SK-N-SH (cell line): ENCODE data around the gene INPP5A. TPM values are rescaled to one million over a fixed set of nuclear protein-coding genes. Genes with fewer than 3 reads are reported as not detected.

Experiments used
- CTCF ChIA-PET: fragments of 300-600, 350-600 bp; formaldehyde crosslinking; extraction: SDS; loops from one replicate; lab custom pipeline; 2021; lab: Yijun Ruan, JAX
- POLR2A ChIA-PET: fragments of 350-600 bp; sonication (Branson Sonifier 250); formaldehyde crosslinking; extraction: SDS; loops from one replicate; lab custom pipeline; 2020; ENCODE audit warnings: antibody characterized with exemption, inconsistent platforms; lab: Yijun Ruan, JAX
- DNase-seq: peaks from one replicate; pipeline ENCODE4 v3.0.0; 2012
- H2AFZ ChIP-seq: fragments of 200-600 bp; sonication (generic); 2 replicates; pipeline ENCODE4 v1.8.1; 2016; ENCODE audit warnings: antibody characterized with exemption, mild to moderate bottlenecking, low read depth
- H3F3A ChIP-seq: fragments of 200-600 bp; sonication (generic); replicated peaks from 2 replicates; pipeline ENCODE3; 2016; ENCODE audit warnings: antibody characterized with exemption, mild to moderate bottlenecking; ENCODE audit not compliant: insufficient read depth
- H3K27ac ChIP-seq, 2 experiments: fragments of 200-500 bp in 1 of 2; fragments of 200-600 bp in 1 of 2; sonication (Bioruptor generic) in 1 of 2; sonication (generic), shearing (Covaris generic) in 1 of 2; 2 replicates each; pipeline versions ENCODE4 v1.5.1 to v1.6.1; 2014 to 2016; ENCODE audit warnings: low read depth in 2 of 2, inconsistent platforms in 1 of 2, low read length in 1 of 2, mild to moderate bottlenecking in 1 of 2, mixed read lengths in 1 of 2
- H3K27me3 ChIP-seq: fragments of 200-600 bp; sonication (generic), shearing (Covaris generic); 2 replicates; pipeline ENCODE4 v1.6.1; 2016; ENCODE audit warnings: mixed run types; ENCODE audit not compliant: insufficient read depth
- H3K36me3 ChIP-seq, 2 experiments: fragments of 200-500 bp in 1 of 2; fragments of 200-600 bp in 1 of 2; sonication (Bioruptor generic) in 1 of 2; sonication (generic) in 1 of 2; replicated peaks in 1 of 2; 2 replicates each; pipeline versions ENCODE3 to v1.5.1; 2014 to 2016; ENCODE audit warnings: low read length in 1 of 2, mild to moderate bottlenecking in 1 of 2; ENCODE audit not compliant: insufficient read depth in 2 of 2, control insufficient read depth in 1 of 2
- H3K4me1 ChIP-seq, 2 experiments: fragments of 200-500 bp in 1 of 2; fragments of 200-600 bp in 1 of 2; sonication (Bioruptor generic) in 1 of 2; sonication (generic), shearing (Covaris generic) in 1 of 2; 2 replicates each; pipeline versions ENCODE4 v1.5.1 to v1.6.1; 2014 to 2016; ENCODE audit warnings: low read depth in 1 of 2, low read length in 1 of 2, mixed run types in 1 of 2; ENCODE audit not compliant: insufficient read depth in 2 of 2, control insufficient read depth in 1 of 2
- H3K4me2 ChIP-seq: fragments of 200-600 bp; sonication (generic), shearing (Covaris generic); 2 replicates; pipeline ENCODE4 v1.6.1; 2017; ENCODE audit warnings: mixed run types
- H3K4me3 ChIP-seq, 2 experiments: fragments of 200-500 bp in 1 of 2; fragments of 200-600 bp in 1 of 2; sonication (Bioruptor generic) in 1 of 2; sonication (generic), shearing (Covaris generic) in 1 of 2; 2 replicates each; pipeline versions ENCODE4 v1.5.1 to v1.8.1; 2014 to 2016; ENCODE audit warnings: low read depth in 2 of 2, inconsistent platforms in 1 of 2, low read length in 1 of 2, mild to moderate bottlenecking in 1 of 2, mixed read lengths in 1 of 2, moderate library complexity in 1 of 2
- H3K79me2 ChIP-seq: fragments of 200-600 bp; sonication (generic); 2 replicates; pipeline ENCODE4 v1.8.1; 2017; ENCODE audit warnings: mild to moderate bottlenecking; ENCODE audit not compliant: insufficient read depth
- H3K9ac ChIP-seq: fragments of 200-600 bp; sonication (generic); 2 replicates; pipeline ENCODE4 v1.6.1; 2017; ENCODE audit warnings: mixed run types
- H3K9me2 ChIP-seq: fragments of 200-600 bp; sonication (generic); 2 replicates; pipeline ENCODE4 v1.6.1; 2017; ENCODE audit warnings: mixed run types
- H3K9me3 ChIP-seq: fragments of 200-600 bp; sonication (generic); 2 replicates; pipeline ENCODE4 v1.6.1; 2017; ENCODE audit warnings: mixed run types, mild to moderate bottlenecking, moderate library complexity
- H4K20me1 ChIP-seq: fragments of 200-600 bp; sonication (generic); 2 replicates; pipeline ENCODE4 v1.6.1; 2017; ENCODE audit warnings: mild to moderate bottlenecking, mixed run types; ENCODE audit not compliant: insufficient read depth
- EZH2phosphoT487 ChIP-seq: fragments of 200-600 bp; sonication (generic); IDR thresholded peaks from 2 replicates; pipeline ENCODE4 v1.6.1; 2017; ENCODE audit warnings: low read depth, mixed run types, mild to moderate bottlenecking, antibody characterized with exemption, moderate library complexity, borderline replicate concordance
- FOSL2 ChIP-seq: IDR thresholded peaks from 2 replicates; pipeline ENCODE4 v1.4.0; 2012; ENCODE audit warnings: low read depth, mild to moderate bottlenecking, moderate library complexity, borderline replicate concordance
- FOXJ3 ChIP-seq: sonication (generic); formaldehyde crosslinking; IDR thresholded peaks from 2 replicates; pipeline ENCODE4 v1.5.1; 2020; ENCODE audit warnings: mild to moderate bottlenecking, missing genetic modification reagents
- FOXM1 ChIP-seq: IDR thresholded peaks from 2 replicates; pipeline ENCODE4 v1.4.0; 2012; ENCODE audit warnings: low read depth, mild to moderate bottlenecking
- GABPA ChIP-seq: IDR thresholded peaks from 2 replicates; pipeline ENCODE4 v1.4.0; 2012; ENCODE audit warnings: low read depth, mild to moderate bottlenecking
- IRF3 ChIP-seq: fragments of 150-350 bp; IDR thresholded peaks from 2 replicates; pipeline ENCODE4 v1.6.1; 2016; ENCODE audit warnings: mild to moderate bottlenecking, low read depth, low read length
- JUND ChIP-seq: IDR thresholded peaks from 2 replicates; pipeline ENCODE4 v1.4.0; 2012
- MAX ChIP-seq: IDR thresholded peaks from 2 replicates; pipeline ENCODE4 v1.4.0; 2012; ENCODE audit warnings: low read depth
- PBX3 ChIP-seq: IDR thresholded peaks from 2 replicates; pipeline ENCODE4; 2012
- RCOR1 ChIP-seq: fragments of 150-350 bp; IDR thresholded peaks from 2 replicates; pipeline ENCODE4 v1.6.1; 2017; ENCODE audit warnings: antibody characterized with exemption, low read length
- REST ChIP-seq: IDR thresholded peaks from 2 replicates; pipeline ENCODE4 v1.6.1; 2012; ENCODE audit warnings: mild to moderate bottlenecking, low read depth, low read length, moderate library complexity
- RFX5 ChIP-seq: IDR thresholded peaks from 2 replicates; pipeline ENCODE4 v1.6.1; 2012; ENCODE audit warnings: mild to moderate bottlenecking, improper control_type of control experiment, low read length
- RXRA ChIP-seq: IDR thresholded peaks from 2 replicates; pipeline ENCODE4 v1.4.0; 2012; ENCODE audit warnings: low read depth, mild to moderate bottlenecking, borderline replicate concordance
- SMC3 ChIP-seq: IDR thresholded peaks from 2 replicates; pipeline ENCODE4 v1.6.1; 2012; ENCODE audit warnings: low read depth, low read length, improper control_type of control experiment
- TCF12 ChIP-seq: IDR thresholded peaks from 2 replicates; pipeline ENCODE4 v1.4.0; 2012
- USF1 ChIP-seq: IDR thresholded peaks from 2 replicates; pipeline ENCODE4 v1.4.0; 2012; ENCODE audit warnings: low read depth, borderline replicate concordance
- USF2 ChIP-seq: fragments of 150-350 bp; IDR thresholded peaks from 2 replicates; pipeline ENCODE4 v1.6.1; 2017; ENCODE audit warnings: antibody characterized with exemption, low read length, low read depth, borderline replicate concordance
- ZBTB33 ChIP-seq: IDR thresholded peaks from 2 replicates; pipeline ENCODE4 v1.4.0; 2012; ENCODE audit warnings: low read depth, borderline replicate concordance
- WGBS: methylation state at CpG from one replicate; pipeline ENCODE4 v1.1.6; 2017; ENCODE audit warnings: low lambda C conversion rate; 5-methylcytosine and 5-hydroxymethylcytosine counted together
- polyA plus RNA-seq, 3 experiments: library from polyadenylated mRNA; depleted of rRNA; stranded (reverse); fragments of >200 nt; gene quantifications; 2 replicates each; pipeline ENCODE4 v1.2.3, GENCODE V29; 2012

The INPP5A gene
- polyA plus RNA-seq, 1 of the 3 experiments (the other 2 are of a cell fraction) = 12.0 TPM

- Histone ChIP-seq H3K9me3 (no peaks in the 10 kb centered on the region), H3K27me3 (peaks cover 5% of the 10 kb centered on the region; the same call in 1 of the 2 replicates), H4K20me1 (no peaks in the 10 kb centered on the region), H3K27ac (no peak overlapping the region), H3K9ac (no peak overlapping the region), H2AFZ (no peak overlapping the region), H3K79me2 (no peaks in the 10 kb centered on the region), H3K4me1 (peaks cover 0 to 18% of the 10 kb centered on the region in 2 experiments; a peak in 1 of 4 replicates), H3K36me3 (no peaks in the 10 kb centered on the region), H3F3A (no peaks in the 10 kb centered on the region), H3K4me2 (no peak overlapping the region), H3K9me2 (no peaks in the 10 kb centered on the region), H3K4me3 (no peak overlapping the region)
- POLR2A ChIA-PET = no interaction called here
- no peak for DNase-seq
- WGBS = 66% methylated on average over 12 of the region's 21 CpGs
- TF ChIP-seq GABPA = no peak
- no peak for TF ChIP-seq USF1
- no peak for TF ChIP-seq FOSL2
- TF ChIP-seq SMC3 = no peak
- TF ChIP-seq REST = no peak
- TF ChIP-seq FOXM1 = no peak
- no peak for TF ChIP-seq RFX5
- no peak for TF ChIP-seq PBX3
- TF ChIP-seq FOXJ3 (CRISPR knock-in tag) = no peak
- TF ChIP-seq RCOR1 = no peak
- no peak for TF ChIP-seq ZBTB33
- no peak for TF ChIP-seq IRF3
- no peak for TF ChIP-seq TCF12
- TF ChIP-seq MAX = no peak
- no peak for TF ChIP-seq RXRA
- no peak for TF ChIP-seq USF2
- no peak for TF ChIP-seq JUND
- TF ChIP-seq EZH2phosphoT487 = no peak
- CTCF ChIA-PET = interaction anchor here (1.3 kb wide), 1 partner anchor 144 kb away, joined by 5 read pairs; no protein-coding TSS in a partner anchor
Measured at GRCh38 chr10:132798403-132798802, 260.8 kb downstream of the INPP5A start.
